Measurements from ENCODE around the gene CSMD2.
A peak's percentile ranks its signal among the peaks of the same experiment; 100 is the strongest.

CSMD2 gene

DNA sequence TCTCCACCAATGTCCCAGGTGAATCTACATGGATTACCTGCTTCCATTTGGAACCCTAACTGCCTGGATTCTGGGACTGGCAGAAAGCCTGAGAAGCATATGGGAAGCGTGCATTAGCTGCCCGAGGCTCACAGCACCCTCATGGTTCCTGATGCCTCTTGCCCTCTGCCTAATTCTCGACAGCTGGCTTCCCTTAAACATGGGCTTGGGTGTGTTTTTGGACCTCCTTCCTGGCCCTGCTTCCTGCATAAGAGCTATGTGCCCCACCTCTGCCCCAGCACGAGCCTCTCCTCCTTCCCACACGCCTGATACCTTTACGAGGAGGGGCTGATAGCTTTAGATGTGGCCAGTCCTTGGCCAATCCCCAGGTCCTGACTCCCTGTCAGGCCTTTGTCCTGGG lies 453.5 kb downstream of the CSMD2 start:
- H2BK12ac ChIP-seq (ENCODE audit: low read length in 2 of 2), result no peak overlapping the region
- H3K4me3 ChIP-seq (ENCODE audit: insufficient read depth in 1 of 2, low read depth in 1 of 2, low read length in 2 of 2), result no peak overlapping the region

DNA sequence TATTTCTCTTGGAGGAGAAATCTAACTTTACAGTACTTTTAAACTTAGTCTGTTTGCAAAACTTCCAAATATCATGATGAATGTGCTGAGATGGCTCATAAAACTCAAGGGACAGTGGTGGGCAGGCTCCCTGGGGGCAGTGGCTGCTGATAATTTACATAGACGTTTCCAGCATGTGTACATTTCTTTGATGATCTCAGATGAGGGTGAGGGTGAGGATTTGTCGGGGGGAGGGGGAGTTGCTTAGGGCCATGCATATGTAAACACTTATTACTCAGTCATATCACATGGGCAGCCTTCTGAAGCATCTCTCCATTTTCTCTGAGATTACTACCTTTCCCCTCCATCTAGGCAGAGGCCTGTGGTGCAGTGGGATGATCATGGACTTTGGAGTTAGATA lies 454.1 kb downstream of the CSMD2 start:
- no peak overlapping the region for H3K4me3 ChIP-seq (ENCODE audit: insufficient read depth in 1 of 2, low read depth in 1 of 2, low read length in 2 of 2)
- H3K27me3 ChIP-seq (ENCODE audit: control insufficient read depth in 1 of 2, insufficient read depth in 1 of 2, low read length in 2 of 2), result no peaks in the 10 kb centered on the region
- H3K9me3 ChIP-seq (ENCODE audit: control insufficient read depth, low read length), result no peaks in the 10 kb centered on the region
- no peak overlapping the region for H2BK5ac ChIP-seq (ENCODE audit: low read depth, low read length, poor library complexity, severe bottlenecking)
- H3K36me3 ChIP-seq (ENCODE audit: control insufficient read depth in 1 of 2, insufficient read depth in 2 of 2, low read depth in 1 of 2, low read length in 2 of 2), result peaks cover 0 to 30% of the 10 kb centered on the region in 2 experiments
- H2BK120ac ChIP-seq (ENCODE audit: low read depth, low read length), result no peak overlapping the region
- no peak overlapping the region for H2BK12ac ChIP-seq (ENCODE audit: low read length in 2 of 2)
- H3K79me1 ChIP-seq (replicated peaks; ENCODE audit: low read length, poor library complexity, severe bottlenecking), result no peaks in the 10 kb centered on the region
- no peak overlapping the region for H3K18ac ChIP-seq (ENCODE audit: low read depth in 1 of 2, low read length in 2 of 2)
- H3K4me1 ChIP-seq (ENCODE audit: control insufficient read depth, insufficient read depth, low read depth, low read length), result no peaks in the 10 kb centered on the region
- H4K91ac ChIP-seq (ENCODE audit: low read length), result no peak overlapping the region
- H2AK5ac ChIP-seq (ENCODE audit: low read length, severe bottlenecking), result no peak overlapping the region
- no peak for DNase-seq
- no peak overlapping the region for H3K4me2 ChIP-seq (ENCODE audit: low read length, poor library complexity, severe bottlenecking)
- H3K23ac ChIP-seq (ENCODE audit: low read length in 2 of 2), result no peak overlapping the region
- no peak overlapping the region for H2AFZ ChIP-seq (ENCODE audit: low read depth, low read length)
- H3K4ac ChIP-seq (ENCODE audit: low read depth in 1 of 2, low read length in 2 of 2), result no peak overlapping the region
- H3K9ac ChIP-seq (ENCODE audit: low read length), result no peak overlapping the region
- H4K8ac ChIP-seq (ENCODE audit: low read length), result no peak overlapping the region
- H2BK15ac ChIP-seq (ENCODE audit: low read depth, poor library complexity, severe bottlenecking), result no peak overlapping the region
- 25% methylated on average over 1 of the region's 2 CpGs for WGBS
- no peak overlapping the region for H3K27ac ChIP-seq (ENCODE audit: low read length, poor library complexity, severe bottlenecking)
- no peak overlapping the region for H3K14ac ChIP-seq (ENCODE audit: low read length in 2 of 2)

More for the DNA sequence above, 453.5 kb downstream of the CSMD2 start:
- Histone ChIP-seq H2BK5ac (ENCODE audit: low read depth, low read length, poor library complexity, severe bottlenecking) (no peak overlapping the region), H3K4me2 (ENCODE audit: low read length, poor library complexity, severe bottlenecking) (no peak overlapping the region), H3K4ac (ENCODE audit: low read depth in 1 of 2, low read length in 2 of 2) (no peak overlapping the region), H3K4me1 (ENCODE audit: control insufficient read depth, insufficient read depth, low read depth, low read length) (no peaks in the 10 kb centered on the region), H2BK120ac (ENCODE audit: low read depth, low read length) (no peak overlapping the region), H3K23ac (ENCODE audit: low read length in 2 of 2) (no peak overlapping the region), H3K14ac (ENCODE audit: low read length in 2 of 2) (no peak overlapping the region), H3K9ac (ENCODE audit: low read length) (no peak overlapping the region), H4K91ac (ENCODE audit: low read length) (no peak overlapping the region), H3K9me3 (ENCODE audit: control insufficient read depth, low read length) (no peaks in the 10 kb centered on the region), H3K79me1 (replicated peaks; ENCODE audit: low read length, poor library complexity, severe bottlenecking) (no peaks in the 10 kb centered on the region), H3K36me3 (ENCODE audit: control insufficient read depth in 1 of 2, insufficient read depth in 2 of 2, low read depth in 1 of 2, low read length in 2 of 2) (peaks cover 0 to 35% of the 10 kb centered on the region in 2 experiments), H2AK5ac (ENCODE audit: low read length, severe bottlenecking) (no peak overlapping the region), H3K27ac (ENCODE audit: low read length, poor library complexity, severe bottlenecking) (no peak overlapping the region), H3K18ac (ENCODE audit: low read depth in 1 of 2, low read length in 2 of 2) (no peak overlapping the region), H4K8ac (ENCODE audit: low read length) (no peak overlapping the region), H2AFZ (ENCODE audit: low read depth, low read length) (no peak overlapping the region), H3K27me3 (ENCODE audit: control insufficient read depth in 1 of 2, insufficient read depth in 1 of 2, low read length in 2 of 2) (no peaks in the 10 kb centered on the region), H2BK15ac (ENCODE audit: low read depth, poor library complexity, severe bottlenecking) (no peak overlapping the region)
- no peak for DNase-seq
- 39% methylated on average over 3 of the region's 6 CpGs for WGBS

DNA sequence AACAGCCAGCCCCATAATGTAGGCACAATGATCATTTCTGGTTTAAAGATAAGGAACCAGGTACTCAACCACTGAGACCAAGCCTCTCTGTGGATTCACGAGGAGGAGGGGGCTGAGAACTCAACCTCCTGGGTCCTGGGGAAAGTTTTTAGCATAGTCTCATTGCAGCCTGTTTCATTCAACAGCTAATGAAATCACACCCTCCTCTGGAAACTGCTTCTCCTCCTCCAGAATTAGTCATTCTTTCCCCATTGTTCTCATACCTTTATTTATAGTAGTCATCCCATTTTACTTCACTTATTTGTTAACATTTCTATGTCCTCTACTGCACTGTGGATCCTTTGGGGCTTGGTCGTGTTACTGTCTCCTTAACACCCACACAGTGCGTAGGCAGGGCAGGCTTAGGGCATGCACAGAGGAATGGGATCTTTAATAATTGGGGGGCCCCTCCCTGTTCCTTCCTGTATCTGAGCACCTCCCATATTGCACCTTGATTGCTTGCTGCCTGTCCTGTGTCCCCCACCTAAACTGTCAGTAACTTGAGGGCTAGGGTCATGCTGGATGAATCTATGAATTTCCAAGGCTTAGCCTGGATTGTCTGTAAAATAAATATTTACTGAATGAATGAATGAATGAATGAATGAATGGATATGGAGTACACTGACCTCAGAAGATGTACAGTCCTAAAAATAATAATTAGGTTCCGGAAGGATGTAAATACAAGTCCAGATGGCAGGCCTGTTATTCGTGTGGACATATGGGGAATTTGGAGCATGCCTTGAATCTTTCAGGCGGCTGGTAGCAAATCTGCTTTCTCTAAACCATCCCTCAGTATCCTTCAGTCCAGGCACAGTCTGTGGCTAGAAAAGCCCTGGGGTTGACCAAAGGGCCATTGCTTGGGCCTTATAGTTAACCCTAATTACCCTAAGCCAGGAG lies 455.0 kb downstream of the CSMD2 start:
- Histone ChIP-seq H3K27ac (ENCODE audit: low read length, poor library complexity, severe bottlenecking) (no peak overlapping the region), H3K9ac (ENCODE audit: low read length) (peak overlapping the region; percentile 15), H2AK5ac (ENCODE audit: low read length, severe bottlenecking) (no peak overlapping the region), H3K9me3 (ENCODE audit: control insufficient read depth, low read length) (no peaks in the 10 kb centered on the region), H2BK15ac (ENCODE audit: low read depth, poor library complexity, severe bottlenecking) (no peak overlapping the region), H2BK5ac (ENCODE audit: low read depth, low read length, poor library complexity, severe bottlenecking) (no peak overlapping the region), H3K23ac (ENCODE audit: low read length in 2 of 2) (no peak overlapping the region), H3K18ac (ENCODE audit: low read depth in 1 of 2, low read length in 2 of 2) (no peak overlapping the region), H3K4ac (ENCODE audit: low read depth in 1 of 2, low read length in 2 of 2) (no peak overlapping the region), H3K4me2 (ENCODE audit: low read length, poor library complexity, severe bottlenecking) (no peak overlapping the region), H3K27me3 (ENCODE audit: control insufficient read depth in 1 of 2, insufficient read depth in 1 of 2, low read length in 2 of 2) (no peaks in the 10 kb centered on the region), H4K91ac (ENCODE audit: low read length) (no peak overlapping the region), H2AFZ (ENCODE audit: low read depth, low read length) (no peak overlapping the region), H4K8ac (ENCODE audit: low read length) (no peak overlapping the region), H2BK120ac (ENCODE audit: low read depth, low read length) (no peak overlapping the region), H3K36me3 (ENCODE audit: control insufficient read depth in 1 of 2, insufficient read depth in 2 of 2, low read depth in 1 of 2, low read length in 2 of 2) (peaks cover 0 to 21% of the 10 kb centered on the region in 2 experiments), H3K79me1 (replicated peaks; ENCODE audit: low read length, poor library complexity, severe bottlenecking) (no peaks in the 10 kb centered on the region), H3K14ac (ENCODE audit: low read length in 2 of 2) (no peak overlapping the region), H3K4me3 (ENCODE audit: insufficient read depth in 1 of 2, low read depth in 1 of 2, low read length in 2 of 2) (no peak overlapping the region), H3K4me1 (ENCODE audit: control insufficient read depth, insufficient read depth, low read depth, low read length) (no peaks in the 10 kb centered on the region), H2BK12ac (ENCODE audit: low read length in 2 of 2) (no peak overlapping the region)
- 75% methylated on average over 6 of the region's 6 CpGs for WGBS
- DNase-seq, result no peak

DNA sequence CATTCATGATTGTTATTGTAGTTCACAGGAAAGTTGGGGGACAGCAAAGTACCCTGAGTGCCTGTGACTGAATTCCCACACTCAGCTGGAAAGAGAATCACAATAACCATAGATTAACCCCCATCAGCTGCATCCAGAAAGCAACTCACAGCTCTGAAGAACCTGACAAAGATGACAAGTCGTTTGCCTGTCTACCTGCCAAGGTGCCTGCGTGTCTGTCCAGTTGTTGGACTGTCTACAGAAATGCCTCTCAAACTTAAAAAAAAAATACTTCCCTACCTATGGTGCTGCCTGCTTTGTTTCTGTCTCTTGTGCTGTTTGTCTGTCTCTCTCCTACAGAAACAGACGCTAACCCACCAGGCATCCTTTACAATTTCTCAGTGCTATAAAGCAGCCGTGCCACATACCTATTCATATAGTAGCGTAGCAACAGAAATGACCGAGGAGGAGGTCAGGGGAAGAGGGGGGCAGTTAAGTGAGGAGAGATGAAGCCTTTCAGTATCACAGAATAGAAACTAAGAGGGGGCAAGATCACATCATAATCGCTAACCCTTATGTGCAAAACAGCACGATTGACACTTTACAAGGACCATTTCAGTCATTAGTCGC lies 455.8 kb downstream of the CSMD2 start:
- no peak overlapping the region for H3K23ac ChIP-seq (ENCODE audit: low read length in 2 of 2)
- H2AK5ac ChIP-seq (ENCODE audit: low read length, severe bottlenecking), result no peak overlapping the region
- no peak overlapping the region for H2BK15ac ChIP-seq (ENCODE audit: low read depth, poor library complexity, severe bottlenecking)
- H2BK120ac ChIP-seq (ENCODE audit: low read depth, low read length), result no peak overlapping the region
- no peak overlapping the region for H3K4me2 ChIP-seq (ENCODE audit: low read length, poor library complexity, severe bottlenecking)
- H3K9ac ChIP-seq (ENCODE audit: low read length), result peak overlapping the region; percentile 15
- H3K4me1 ChIP-seq (ENCODE audit: control insufficient read depth, insufficient read depth, low read depth, low read length), result no peaks in the 10 kb centered on the region
- H3K9me3 ChIP-seq (ENCODE audit: control insufficient read depth, low read length), result no peaks in the 10 kb centered on the region
- DNase-seq, result no peak
- H2AFZ ChIP-seq (ENCODE audit: low read depth, low read length), result no peak overlapping the region
- no peaks in the 10 kb centered on the region for H3K79me1 ChIP-seq (replicated peaks; ENCODE audit: low read length, poor library complexity, severe bottlenecking)
- peaks cover 0 to 13% of the 10 kb centered on the region in 2 experiments for H3K36me3 ChIP-seq (ENCODE audit: control insufficient read depth in 1 of 2, insufficient read depth in 2 of 2, low read depth in 1 of 2, low read length in 2 of 2)
- H3K27ac ChIP-seq (ENCODE audit: low read length, poor library complexity, severe bottlenecking), result no peak overlapping the region
- no peak overlapping the region for H2BK5ac ChIP-seq (ENCODE audit: low read depth, low read length, poor library complexity, severe bottlenecking)
- no peak overlapping the region for H3K4me3 ChIP-seq (ENCODE audit: insufficient read depth in 1 of 2, low read depth in 1 of 2, low read length in 2 of 2)
- no peak overlapping the region for H4K8ac ChIP-seq (ENCODE audit: low read length)
- no peak overlapping the region for H2BK12ac ChIP-seq (ENCODE audit: low read length in 2 of 2)
- H3K4ac ChIP-seq (ENCODE audit: low read depth in 1 of 2, low read length in 2 of 2), result no peak overlapping the region
- no peak overlapping the region for H3K18ac ChIP-seq (ENCODE audit: low read depth in 1 of 2, low read length in 2 of 2)
- no peak overlapping the region for H3K14ac ChIP-seq (ENCODE audit: low read length in 2 of 2)
- no peak overlapping the region for H4K91ac ChIP-seq (ENCODE audit: low read length)
- 76% methylated on average over 9 of the region's 9 CpGs for WGBS
- no peaks in the 10 kb centered on the region for H3K27me3 ChIP-seq (ENCODE audit: control insufficient read depth in 1 of 2, insufficient read depth in 1 of 2, low read length in 2 of 2)
